Right hindlimb (tissue), 1 donor: ENCODE measurements around the gene KRT17.
"Not testable (repeated sequence)": the region's sequence is repeated elsewhere in the genome, so short reads cannot be mapped to it uniquely, and the experiment has no call there.

Source experiments
- DNase-seq: peaks from one replicate; pipeline ENCODE4 v3.0.0-alpha.2; 2018

The KRT17 gene

DNA sequence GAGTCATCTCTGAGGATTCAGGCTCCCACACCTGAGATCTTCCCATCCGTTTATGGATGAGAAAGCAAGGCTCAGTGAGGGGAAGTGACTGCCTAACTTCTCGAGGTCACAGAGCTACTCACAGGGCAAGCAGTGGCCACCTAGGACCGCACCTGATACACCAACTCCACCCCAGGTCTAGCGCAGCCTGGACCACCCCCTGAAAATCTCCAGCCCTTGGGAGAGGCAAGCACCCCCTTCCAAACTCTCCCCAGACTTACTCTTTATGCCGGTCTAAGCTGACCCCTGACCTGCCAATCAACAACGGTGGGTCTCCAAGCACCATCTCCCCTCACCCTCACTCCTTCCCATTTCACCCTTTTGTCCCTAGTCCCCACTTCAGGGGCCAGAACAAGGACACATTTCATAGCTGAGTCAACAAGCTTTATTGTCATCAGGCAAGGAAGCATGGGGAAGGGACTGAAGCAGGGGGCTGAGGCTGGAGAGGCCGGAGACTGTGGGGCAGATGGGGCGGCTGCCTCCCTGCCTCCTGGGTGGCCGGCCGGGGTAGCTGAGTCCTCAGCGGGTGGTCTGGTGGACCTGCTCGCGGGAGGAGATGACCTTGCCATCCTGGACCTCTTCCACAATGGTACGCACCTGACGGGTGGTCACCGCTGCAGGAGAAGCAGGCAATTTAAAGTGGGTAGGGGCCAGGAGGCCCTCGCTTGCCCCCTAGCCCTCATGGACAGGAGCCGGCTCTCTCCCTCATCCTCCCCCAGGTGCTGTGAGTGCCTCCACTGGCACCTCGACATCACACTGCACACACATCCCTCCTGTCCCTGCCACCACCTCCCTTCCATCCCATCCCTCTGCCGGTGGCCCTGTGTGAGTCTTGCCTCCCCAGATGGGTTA lies 5.1 kb downstream of the KRT17 start:
- DNase-seq, result no peak

- no peak for DNase-seq
Measured at GRCh38 chr17:41618341-41619035, 5.9 kb downstream of the KRT17 start.

- DNase-seq, result no peak
Measured at GRCh38 chr17:41617698-41618097, 6.7 kb downstream of the KRT17 start.

- DNase-seq, result peak; percentile 15
Measured at GRCh38 chr17:41617136-41617535, 7.2 kb downstream of the KRT17 start.

GRCh38 chr17:41616486-41616885 lies 7.9 kb downstream of the KRT17 start:
- not testable (repeated sequence) for DNase-seq

DNA sequence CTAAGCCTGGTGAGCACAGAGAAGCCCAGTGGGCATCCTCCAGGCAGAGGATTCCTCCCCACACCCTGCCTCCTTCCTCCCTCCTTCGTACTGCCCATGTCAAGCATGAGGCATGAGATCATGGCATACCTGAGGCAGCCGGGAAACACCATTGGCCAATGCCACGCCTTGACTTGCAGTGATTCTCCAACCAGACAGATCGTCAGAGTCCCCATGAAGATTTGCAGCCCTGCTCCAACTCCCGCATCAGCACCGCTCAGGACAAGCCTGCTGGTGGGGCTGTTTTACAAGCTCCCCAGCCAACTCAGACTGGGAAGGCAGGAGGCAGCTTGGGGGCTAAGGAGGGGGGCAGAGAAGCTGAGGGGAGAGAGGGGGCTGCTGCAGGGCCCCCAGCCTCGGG lies 8.9 kb downstream of the KRT17 start:
- DNase-seq, result peak; percentile 13

- peak; percentile 15 for DNase-seq
Measured at GRCh38 chr17:41614767-41615166, 9.6 kb downstream of the KRT17 start.

DNA sequence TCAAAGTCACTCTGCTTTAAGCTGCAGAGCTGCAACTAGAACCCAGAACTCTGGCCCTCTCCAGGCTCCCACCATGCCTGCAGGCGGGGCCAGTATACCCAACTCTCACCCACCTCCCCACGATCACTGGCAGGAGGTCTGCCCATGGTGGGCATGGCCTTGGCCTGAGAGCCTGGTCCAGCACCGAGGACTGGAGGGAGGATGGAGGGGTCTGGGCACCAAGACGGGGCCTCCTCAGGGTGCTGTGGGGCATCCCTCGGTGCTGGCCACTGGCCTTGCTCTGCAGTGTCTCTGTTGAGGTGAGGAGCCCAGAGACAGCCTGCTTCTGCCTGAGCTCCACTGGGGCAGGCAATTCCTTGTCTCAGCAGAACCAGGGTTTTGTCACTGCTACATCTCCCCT lies 10.3 kb downstream of the KRT17 start:
- no peak for DNase-seq

GRCh38 chr17:41613277-41614082 lies 10.9 kb downstream of the KRT17 start:
- DNase-seq, result no peak

DNA sequence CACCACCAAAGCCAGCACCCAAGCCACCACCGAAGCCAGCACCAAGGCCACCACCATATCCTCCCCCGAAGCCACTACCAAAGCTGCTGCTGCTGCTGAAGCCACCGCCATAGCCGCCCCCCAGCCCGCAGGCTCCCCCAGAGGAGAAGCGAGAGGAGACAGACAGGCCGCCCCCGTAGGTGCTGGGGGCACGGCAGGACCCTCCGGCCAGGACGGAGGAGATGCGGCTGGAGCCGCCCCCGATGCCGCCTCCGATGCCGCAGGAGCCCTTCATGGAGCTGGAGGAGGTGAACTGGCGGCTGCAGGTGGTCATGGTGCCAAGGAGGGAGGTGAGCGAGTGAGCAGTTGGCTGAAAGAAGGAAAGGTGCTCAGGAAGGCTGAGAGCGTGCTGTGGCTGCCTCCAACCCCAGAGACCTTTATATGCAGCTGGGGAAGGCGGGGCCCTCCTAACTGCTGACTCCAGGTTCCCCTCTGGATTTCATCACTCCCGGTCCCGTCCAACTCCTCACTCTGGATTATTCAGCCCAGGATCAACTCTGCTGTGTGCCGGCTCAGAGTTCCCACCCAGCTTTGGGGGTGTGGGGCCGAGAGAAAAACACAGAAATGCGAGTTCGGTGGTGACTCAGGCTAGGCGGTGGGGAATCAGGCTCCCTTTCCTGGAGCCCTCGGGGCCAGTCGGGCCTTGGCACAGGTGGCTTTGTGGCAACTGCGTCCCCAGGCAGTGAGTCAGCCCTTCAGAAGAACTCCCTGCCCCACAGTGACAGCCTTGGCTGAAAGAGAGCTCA lies 11.8 kb downstream of the KRT17 start, which contains the start of gene KRT16:
Gene KRT16 (minus strand): TSS at position 392 of the 785 bp plus-strand sequence. CDS start 79 bp downstream, at position 313.
- peak; percentile 12 for DNase-seq

DNA sequence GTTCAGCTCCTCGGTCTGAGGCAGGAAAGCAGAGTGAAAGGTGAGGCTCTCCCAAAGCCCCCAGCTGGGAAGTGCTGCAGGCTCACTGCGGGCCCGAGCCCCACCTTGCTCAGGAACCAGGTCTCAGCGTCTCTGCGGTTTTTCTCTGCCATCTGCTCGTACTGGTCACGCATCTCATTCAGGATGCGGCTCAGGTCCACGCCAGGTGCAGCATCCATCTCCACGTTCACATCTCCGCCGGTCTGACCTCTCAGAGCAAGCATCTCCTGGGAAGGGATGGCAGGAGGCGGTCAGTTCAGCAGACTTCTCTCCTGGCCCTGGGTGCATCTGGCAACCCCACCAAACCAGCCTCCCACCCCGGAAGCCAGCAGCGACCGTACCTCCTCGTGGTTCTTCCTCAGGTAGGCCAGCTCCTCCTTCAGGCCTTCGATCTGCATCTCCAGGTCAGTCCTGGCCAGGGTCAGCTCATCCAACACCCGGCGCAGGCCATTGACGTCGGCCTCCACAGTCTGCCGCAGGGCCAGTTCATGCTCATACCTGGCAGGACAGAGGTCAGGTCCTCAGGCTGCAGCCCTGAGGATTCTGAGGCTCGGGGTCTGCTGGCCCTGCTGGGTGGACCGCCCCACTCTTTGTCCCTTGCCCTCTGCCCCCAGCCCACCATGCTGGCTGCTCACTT lies 13.3 kb downstream of the KRT17 start:
- DNase-seq, result no peak

DNA sequence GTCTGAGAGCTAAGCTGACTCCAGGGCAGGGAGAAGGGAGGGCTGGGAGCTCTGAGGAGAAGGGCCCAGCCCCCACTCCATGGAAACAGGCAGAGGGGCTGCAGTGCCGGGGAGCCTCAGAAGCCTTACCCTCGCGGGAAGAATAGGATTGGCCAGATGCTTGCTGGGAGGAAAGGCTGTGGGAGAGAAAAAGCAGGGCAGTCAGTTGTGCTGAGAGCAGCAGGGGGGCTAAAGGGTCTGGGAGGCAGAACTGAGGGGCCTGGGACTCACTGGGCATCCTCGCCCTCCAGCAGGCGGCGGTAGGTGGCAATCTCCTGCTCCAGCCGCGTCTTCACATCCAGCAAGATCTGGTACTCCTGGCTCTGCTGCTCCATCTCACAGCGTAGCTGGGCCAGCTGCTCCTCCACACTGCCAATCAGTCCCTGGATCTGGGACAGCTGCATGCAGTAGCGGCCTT lies 14.3 kb downstream of the KRT17 start:
- not testable (repeated sequence) for DNase-seq

GRCh38 chr17:41606930-41607329 lies 17.4 kb downstream of the KRT17 start:
- not testable (repeated sequence) for DNase-seq

GRCh38 chr17:41602524-41602923 lies 21.9 kb downstream of the KRT17 start:
- no peak for DNase-seq

DNA sequence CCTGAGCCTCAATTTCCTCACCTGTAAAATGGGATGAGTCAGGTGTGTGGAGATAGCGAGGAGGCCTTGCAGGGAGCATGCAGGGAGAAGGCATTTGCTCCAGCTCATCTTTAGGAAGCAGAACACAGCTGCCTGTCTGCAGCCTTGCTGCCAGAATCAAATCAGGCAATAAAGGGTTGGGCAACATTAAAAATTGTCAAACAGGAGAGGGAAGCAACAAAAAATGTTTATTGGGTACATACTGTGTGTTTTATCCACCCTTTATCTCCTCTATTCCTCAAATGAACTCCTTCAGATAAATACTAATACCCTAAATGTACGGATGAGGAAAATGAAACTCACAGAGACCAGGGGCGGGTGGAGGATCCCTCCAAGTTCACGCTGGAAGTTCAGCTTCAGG lies 24.1 kb downstream of the KRT17 start:
- DNase-seq, result no peak

DNA sequence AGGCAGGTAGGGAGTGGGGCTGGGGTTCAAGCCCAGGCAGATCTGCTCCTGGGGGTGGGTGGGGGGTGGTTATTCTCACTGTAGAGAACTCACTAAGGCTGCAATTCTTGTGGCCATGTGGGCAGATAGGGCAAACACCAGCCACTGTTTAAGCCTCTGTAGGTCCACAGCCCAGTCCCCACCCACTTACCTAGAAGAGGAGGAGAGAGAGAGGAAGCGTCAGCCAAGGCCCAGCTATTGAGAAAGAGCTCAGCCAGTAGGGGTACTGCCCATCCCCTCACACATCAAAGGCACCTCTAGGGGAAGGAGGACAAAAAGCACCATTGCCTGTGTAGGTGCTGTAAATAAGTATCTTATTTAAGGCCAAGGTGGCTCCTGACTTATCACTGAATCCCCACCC lies 24.7 kb downstream of the KRT17 start:
- no peak for DNase-seq

DNA sequence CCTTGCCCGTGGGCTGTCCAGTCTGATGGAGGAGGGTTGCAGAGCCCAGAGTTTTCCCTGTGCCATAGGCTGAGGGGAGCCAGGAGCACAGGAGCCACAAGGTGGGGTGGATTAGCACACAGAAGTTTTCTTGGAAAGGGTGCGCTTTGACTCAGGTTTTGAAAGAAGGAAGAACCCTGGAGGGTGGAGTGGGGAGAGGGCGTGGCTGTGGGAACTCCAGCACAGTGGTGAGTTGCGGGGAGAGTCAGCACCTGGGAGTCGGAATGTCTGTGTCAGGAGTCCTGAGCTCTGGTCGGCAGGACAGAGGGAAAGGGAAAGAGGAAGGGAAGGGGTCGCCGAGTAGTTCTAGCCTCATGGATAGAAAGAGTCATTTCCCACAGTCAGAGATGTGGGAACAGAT lies 28.8 kb downstream of the KRT17 start:
- no peak for DNase-seq

DNA sequence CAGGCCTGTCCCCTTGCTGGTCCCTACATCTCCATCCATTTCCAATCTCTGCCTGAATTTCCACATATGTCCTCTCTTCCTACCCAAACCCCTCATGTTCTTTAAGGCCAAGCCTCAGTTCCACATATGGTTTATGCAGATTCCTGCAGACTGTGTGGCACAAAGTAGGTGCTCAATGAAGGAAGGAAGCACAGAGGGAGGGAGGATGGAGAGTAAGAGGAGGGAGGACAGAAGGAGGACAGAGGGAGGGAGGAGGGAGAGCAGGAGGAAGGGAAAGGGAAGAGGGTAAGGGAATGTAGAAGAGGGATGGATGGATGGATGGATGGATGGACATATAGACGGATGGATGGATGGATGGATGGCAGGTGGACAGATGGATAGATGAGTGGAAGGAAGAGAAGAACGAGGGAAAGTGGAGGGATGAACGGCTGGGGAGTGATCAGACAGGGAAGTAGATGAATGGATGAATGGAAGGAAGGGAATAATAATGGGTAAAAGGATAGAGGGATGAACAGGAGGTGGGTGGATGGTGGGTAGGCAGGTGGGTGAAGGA lies 29.9 kb downstream of the KRT17 start:
- DNase-seq, result no peak

- DNase-seq, result no peak
Measured at GRCh38 chr17:41593306-41593981, 30.9 kb downstream of the KRT17 start.

GRCh38 chr17:41592601-41593305 lies 31.6 kb downstream of the KRT17 start:
- DNase-seq, result no peak
